IMR-90 (cell line): ENCODE data around the gene MLYCD. TPM values are rescaled to one million over a fixed set of nuclear protein-coding genes. Genes with fewer than 3 reads are reported as not detected.

Experiments used
- ATAC-seq: fragments of 200-7000 bp; cut with Tn5 transposase; 2 replicates; pipeline ENCODE4 v1.9.1; 2020; ENCODE audit warnings: low read depth, mild to moderate bottlenecking, moderate library complexity
- BruUV-seq: library from RNA; stranded (reverse); fragments of 400-500 nt; replicated peaks from 2 replicates; lab custom pipeline; 2021; lab: Mats Ljungman, UMichigan
- CTCF ChIA-PET: fragments of 300-600 bp; formaldehyde crosslinking; extraction: SDS; loops from one replicate; lab custom pipeline; 2021; ENCODE audit warnings: antibody characterized with exemption; lab: Yijun Ruan, JAX
- POLR2A ChIA-PET: fragments of 300-600 bp; sonication (Branson Sonifier 250); formaldehyde crosslinking; loops from one replicate; lab custom pipeline; 2022; ENCODE audit warnings: antibody characterized with exemption; ENCODE audit not compliant: unreplicated experiment; lab: Charles Lee
- DNase-seq: peaks from one replicate; pipeline ENCODE4 v3.0.0; 2013
- H2AFZ ChIP-seq: replicated peaks from 2 replicates; pipeline ENCODE3; 2013; ENCODE audit warnings: low read length, mild to moderate bottlenecking; ENCODE audit not compliant: poor library complexity
- H2AK5ac ChIP-seq: 2 replicates; pipeline ENCODE4 v1.6.1; 2013; ENCODE audit warnings: low read depth, low read length, inconsistent platforms
- H2AK9ac ChIP-seq: replicated peaks from 2 replicates; pipeline ENCODE3; 2013; ENCODE audit warnings: mild to moderate bottlenecking, low read depth, low read length, moderate library complexity; ENCODE audit not compliant: poor library complexity
- H2BK120ac ChIP-seq: 2 replicates; pipeline ENCODE4 v1.6.1; 2013; ENCODE audit warnings: low read depth, low read length, inconsistent platforms
- H2BK15ac ChIP-seq: 3 replicates; pipeline ENCODE4 v1.6.1; 2013; ENCODE audit warnings: low read depth, low read length, inconsistent platforms
- H2BK20ac ChIP-seq: 2 replicates; pipeline ENCODE4 v1.6.1; 2013; ENCODE audit warnings: low read depth, mild to moderate bottlenecking, inconsistent platforms, low read length, moderate library complexity
- H2BK5ac ChIP-seq: 2 replicates; pipeline ENCODE4 v1.6.1; 2013; ENCODE audit warnings: mild to moderate bottlenecking, low read depth, low read length, inconsistent platforms; ENCODE audit not compliant: poor library complexity, severe bottlenecking
- H3K14ac ChIP-seq: replicated peaks from 2 replicates; pipeline ENCODE4 v1.6.1; 2013; ENCODE audit warnings: low read depth, low read length, inconsistent platforms
- H3K18ac ChIP-seq: 2 replicates; pipeline ENCODE4 v1.6.1; 2013; ENCODE audit warnings: low read depth, low read length, control low read depth
- H3K23ac ChIP-seq: 2 replicates; pipeline ENCODE4 v1.6.1; 2013; ENCODE audit warnings: low read depth, low read length, inconsistent platforms
- H3K27ac ChIP-seq: 2 replicates; pipeline ENCODE4 v1.5.1; 2013; ENCODE audit warnings: mild to moderate bottlenecking, control low read depth, low read length; ENCODE audit not compliant: insufficient read depth
- H3K27me3 ChIP-seq: 2 replicates; pipeline ENCODE4 v1.6.1; 2013; ENCODE audit warnings: low read length; ENCODE audit not compliant: control insufficient read depth, insufficient read depth
- H3K36me3 ChIP-seq: 2 replicates; pipeline ENCODE4 v1.6.1; 2013; ENCODE audit warnings: low read length, mixed read lengths; ENCODE audit not compliant: control insufficient read depth, insufficient read depth
- H3K4ac ChIP-seq: 2 replicates; pipeline ENCODE4 v1.6.1; 2013; ENCODE audit warnings: low read depth, low read length, inconsistent platforms
- H3K4me1 ChIP-seq: 2 replicates; pipeline ENCODE4 v1.6.1; 2013; ENCODE audit warnings: low read length, mixed read lengths; ENCODE audit not compliant: control insufficient read depth, insufficient read depth
- H3K4me2 ChIP-seq: 2 replicates; pipeline ENCODE4 v1.6.1; 2013; ENCODE audit warnings: low read depth, mild to moderate bottlenecking, control low read depth, low read length, moderate library complexity
- H3K4me3 ChIP-seq: 2 replicates; pipeline ENCODE4 v1.5.1; 2013; ENCODE audit warnings: low read depth, mild to moderate bottlenecking, control low read depth, low read length, moderate library complexity; ENCODE audit not compliant: insufficient read depth
- H3K56ac ChIP-seq: 2 replicates; pipeline ENCODE4 v1.6.1; 2013; ENCODE audit warnings: low read length, inconsistent platforms; ENCODE audit not compliant: insufficient read depth; ENCODE audit errors: extremely low read depth
- H3K79me1 ChIP-seq, 2 experiments: 2 replicates each; pipeline ENCODE4 v1.6.1; 2013; ENCODE audit warnings: low read length in 2 of 2, inconsistent platforms in 1 of 2, low read depth in 1 of 2
- H3K9ac ChIP-seq: 2 replicates; pipeline ENCODE4 v1.6.1; 2013; ENCODE audit warnings: low read depth, low read length, control low read depth
- H3K9me1 ChIP-seq: 2 replicates; pipeline ENCODE4 v1.6.1; 2013; ENCODE audit warnings: low read length, inconsistent platforms; ENCODE audit not compliant: insufficient read depth
- H3K9me3 ChIP-seq: 2 replicates; pipeline ENCODE4 v1.6.1; 2013; ENCODE audit warnings: low read length; ENCODE audit not compliant: control insufficient read depth, insufficient read depth
- H4K20me1 ChIP-seq: 2 replicates; pipeline ENCODE4 v1.6.1; 2013; ENCODE audit warnings: low read length, inconsistent platforms; ENCODE audit not compliant: insufficient read depth
- H4K5ac ChIP-seq: 2 replicates; pipeline ENCODE4 v1.6.1; 2013; ENCODE audit warnings: mild to moderate bottlenecking, low read depth, low read length, control low read depth
- H4K8ac ChIP-seq, 2 experiments: 2 replicates each; pipeline ENCODE4 v1.6.1; 2013; ENCODE audit warnings: low read depth in 2 of 2, low read length in 2 of 2, control low read depth in 1 of 2, inconsistent platforms in 1 of 2
- H4K91ac ChIP-seq: 2 replicates; pipeline ENCODE4 v1.6.1; 2013; ENCODE audit warnings: low read depth, low read length, inconsistent platforms; ENCODE audit not compliant: insufficient read depth
- BHLHE40 ChIP-seq: fragments of 150-350 bp; IDR thresholded peaks from 2 replicates; pipeline ENCODE4 v1.6.1; 2016; ENCODE audit warnings: mild to moderate bottlenecking, low read depth, low read length
- CEBPB ChIP-seq: IDR thresholded peaks from 2 replicates; pipeline ENCODE4 v1.6.1; 2012; ENCODE audit warnings: low read depth, low read length, improper control_type of control experiment
- CHD1 ChIP-seq: IDR thresholded peaks from 2 replicates; pipeline ENCODE4 v1.6.1; 2012; ENCODE audit warnings: low read depth, low read length, improper control_type of control experiment
- ELK1 ChIP-seq: fragments of 150-350 bp; IDR thresholded peaks from 2 replicates; pipeline ENCODE4 v1.6.1; 2016; ENCODE audit warnings: low read depth, mild to moderate bottlenecking, low read length, moderate library complexity, borderline replicate concordance
- FOS ChIP-seq: fragments of 150-350 bp; IDR thresholded peaks from 2 replicates; pipeline ENCODE4 v1.6.1; 2016; ENCODE audit warnings: low read depth, low read length
- MAFK ChIP-seq: IDR thresholded peaks from 2 replicates; pipeline ENCODE4 v1.6.1; 2012; ENCODE audit warnings: low read depth, low read length, improper control_type of control experiment
- MAZ ChIP-seq: IDR thresholded peaks from 2 replicates; pipeline ENCODE4 v1.6.1; 2012; ENCODE audit warnings: low read depth, mild to moderate bottlenecking, low read length, improper control_type of control experiment, moderate library complexity, borderline replicate concordance
- MXI1 ChIP-seq: IDR thresholded peaks from 2 replicates; pipeline ENCODE4 v1.6.1; 2012; ENCODE audit warnings: low read depth, mild to moderate bottlenecking, low read length, moderate library complexity, borderline replicate concordance
- NFE2L2 ChIP-seq: fragments of 150-350 bp; IDR thresholded peaks from 2 replicates; pipeline ENCODE4 v1.6.1; 2016; ENCODE audit warnings: low read depth, mild to moderate bottlenecking, low read length
- POLR2A ChIP-seq: IDR thresholded peaks from 2 replicates; pipeline ENCODE4 v1.6.1; 2012; ENCODE audit warnings: mild to moderate bottlenecking, low read depth, low read length
- RAD21 ChIP-seq: IDR thresholded peaks from 2 replicates; pipeline ENCODE4 v1.6.1; 2012; ENCODE audit warnings: low read length, improper control_type of control experiment
- RCOR1 ChIP-seq: IDR thresholded peaks from 2 replicates; pipeline ENCODE4 v1.6.1; 2012; ENCODE audit warnings: mild to moderate bottlenecking, low read length, improper control_type of control experiment; ENCODE audit not compliant: insufficient replicate concordance
- RFX5 ChIP-seq: IDR thresholded peaks from 2 replicates; pipeline ENCODE4 v1.8.0; 2012; ENCODE audit warnings: low read depth, mild to moderate bottlenecking, low read length, moderate library complexity
- SMC3 ChIP-seq: fragments of 150-350 bp; IDR thresholded peaks from 2 replicates; pipeline ENCODE4 v1.6.1; 2016; ENCODE audit warnings: low read depth, mild to moderate bottlenecking, antibody characterized with exemption, low read length, moderate library complexity
- WGBS, 2 experiments: methylation state at CpG; one replicate each; pipeline versions ENCODE4 v1.1.5 to v1.1.7; 2013; ENCODE audit warnings: missing lambda C conversion rate in 2 of 2; ENCODE audit not compliant: insufficient read length in 1 of 2; ENCODE audit errors: extremely low coverage in 2 of 2; 5-methylcytosine and 5-hydroxymethylcytosine counted together
- dilution Hi-C: fragments of 300-500 bp; cut with HindIII; formaldehyde crosslinking; loops from one replicate; pipeline ENCODE4 v1.14.3; 2018; ENCODE audit warnings: low sequenced_read_pairs; ENCODE audit not compliant: unreplicated experiment
- in situ Hi-C: fragments of 300-500 bp; cut with MboI; formaldehyde crosslinking; loops from 3 replicates; pipeline ENCODE4 v1.14.3; 2019; ENCODE audit warnings: low sequenced_read_pairs, inconsistent platforms, mixed read lengths
- intact Hi-C: fragments of 100-400 bp; cut with micrococcal nuclease; formaldehyde crosslinking; loops from 2 replicates; pipeline ENCODE4 v1.10.0; 2022
- polyA plus RNA-seq, 3 experiments: library from polyadenylated mRNA; depleted of rRNA; stranded (reverse); fragments of >200 nt; gene quantifications; 2 replicates each; pipeline ENCODE4 v1.2.3, GENCODE V29; 2012; ENCODE audit warnings: low replicate concordance in 1 of 3
- total RNA-seq: library from RNA; depleted of rRNA; stranded (reverse); fragments of >200 nt; gene quantifications from 2 replicates; pipeline ENCODE4 v1.2.3, GENCODE V29; 2012
- TF ChIP-seq, protein P1 (sequence below): fragments of 150-350 bp; IDR thresholded peaks from 2 replicates; pipeline ENCODE4 v1.6.1; 2017; ENCODE audit warnings: mild to moderate bottlenecking, antibody characterized with exemption, low read length, low read depth
- TF ChIP-seq, protein P2 (sequence below): conservative IDR thresholded peaks from 2 replicates; pipeline ENCODE4 v1.5.1; 2012; ENCODE audit warnings: mild to moderate bottlenecking, low read depth, low read length, improper control_type of control experiment

MLYCD gene
- total and polyA plus RNA-seq, 2 of the 4 experiments (the other 2 are of a cell fraction), result 1.9 to 2.7 TPM

- ATAC-seq (no peak), DNase-seq (no peak)
- H3K4me1 ChIP-seq, result no peaks in the 10 kb centered on the region
- H3K4me2 ChIP-seq, result no peak overlapping the region
- ChIA-PET POLR2A (no interaction called here), CTCF (no interaction called here)
- in situ Hi-C loops, result loop anchor here (25.0 kb wide), 1 partner anchor 1609 kb away; no protein-coding TSS in a partner anchor
- H3K27me3 ChIP-seq, result peaks cover 4% of the 10 kb centered on the region; the same call in 1 of the 2 replicates
- H3K9me1 ChIP-seq, result no peaks in the 10 kb centered on the region
- H3K9ac ChIP-seq, result no peak overlapping the region
- no peak overlapping the region for H2BK5ac ChIP-seq
- no peak for TF ChIP-seq BHLHE40
- no peak for TF ChIP-seq RFX5
- no peak for TF ChIP-seq POLR2A
- TF ChIP-seq NFE2L2, result no peak
- no peak for TF ChIP-seq CHD1
- no peak for TF ChIP-seq MXI1
- TF ChIP-seq ELK1, result no peak
- TF ChIP-seq SMC3, result no peak
- no peak for TF ChIP-seq RAD21
- no peak for TF ChIP-seq FOS
- TF ChIP-seq CEBPB, result no peak
- TF ChIP-seq MAFK, result no peak
- TF ChIP-seq, protein P1, sequence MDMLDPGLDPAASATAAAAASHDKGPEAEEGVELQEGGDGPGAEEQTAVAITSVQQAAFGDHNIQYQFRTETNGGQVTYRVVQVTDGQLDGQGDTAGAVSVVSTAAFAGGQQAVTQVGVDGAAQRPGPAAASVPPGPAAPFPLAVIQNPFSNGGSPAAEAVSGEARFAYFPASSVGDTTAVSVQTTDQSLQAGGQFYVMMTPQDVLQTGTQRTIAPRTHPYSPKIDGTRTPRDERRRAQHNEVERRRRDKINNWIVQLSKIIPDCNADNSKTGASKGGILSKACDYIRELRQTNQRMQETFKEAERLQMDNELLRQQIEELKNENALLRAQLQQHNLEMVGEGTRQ, result no peak
- TF ChIP-seq, protein P2, sequence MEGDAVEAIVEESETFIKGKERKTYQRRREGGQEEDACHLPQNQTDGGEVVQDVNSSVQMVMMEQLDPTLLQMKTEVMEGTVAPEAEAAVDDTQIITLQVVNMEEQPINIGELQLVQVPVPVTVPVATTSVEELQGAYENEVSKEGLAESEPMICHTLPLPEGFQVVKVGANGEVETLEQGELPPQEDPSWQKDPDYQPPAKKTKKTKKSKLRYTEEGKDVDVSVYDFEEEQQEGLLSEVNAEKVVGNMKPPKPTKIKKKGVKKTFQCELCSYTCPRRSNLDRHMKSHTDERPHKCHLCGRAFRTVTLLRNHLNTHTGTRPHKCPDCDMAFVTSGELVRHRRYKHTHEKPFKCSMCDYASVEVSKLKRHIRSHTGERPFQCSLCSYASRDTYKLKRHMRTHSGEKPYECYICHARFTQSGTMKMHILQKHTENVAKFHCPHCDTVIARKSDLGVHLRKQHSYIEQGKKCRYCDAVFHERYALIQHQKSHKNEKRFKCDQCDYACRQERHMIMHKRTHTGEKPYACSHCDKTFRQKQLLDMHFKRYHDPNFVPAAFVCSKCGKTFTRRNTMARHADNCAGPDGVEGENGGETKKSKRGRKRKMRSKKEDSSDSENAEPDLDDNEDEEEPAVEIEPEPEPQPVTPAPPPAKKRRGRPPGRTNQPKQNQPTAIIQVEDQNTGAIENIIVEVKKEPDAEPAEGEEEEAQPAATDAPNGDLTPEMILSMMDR, result no peak
- no peak for TF ChIP-seq MAZ
- TF ChIP-seq RCOR1, result no peak
- no peak overlapping the region for H3K4me3 ChIP-seq
- H3K56ac ChIP-seq, result no peak overlapping the region
- no peak overlapping the region for H2BK120ac ChIP-seq
- H2BK20ac ChIP-seq, result no peak overlapping the region
- H4K91ac ChIP-seq, result no peak overlapping the region
- no peak overlapping the region for H4K5ac ChIP-seq
- no peaks in the 10 kb centered on the region for H3K9me3 ChIP-seq
- WGBS, 2 experiments, result no CpG with 5 or more reads among the region's 5 CpGs
- H3K18ac ChIP-seq, result no peak overlapping the region
- intact Hi-C loops, result no loop called here
- H2AK5ac ChIP-seq, result no peak overlapping the region
- H3K4ac ChIP-seq, result no peak overlapping the region
- no peak overlapping the region for H4K8ac ChIP-seq
- no peak overlapping the region for H2BK15ac ChIP-seq
- no peak overlapping the region for H2AFZ ChIP-seq
- H4K20me1 ChIP-seq, result no peaks in the 10 kb centered on the region
- no peak overlapping the region for H2AK9ac ChIP-seq
- H3K14ac ChIP-seq, result no peak overlapping the region
- no TSS peak for BruUV-seq
- H3K79me1 ChIP-seq, result no peaks in the 10 kb centered on the region
- H3K36me3 ChIP-seq, result no peaks in the 10 kb centered on the region
- no peak overlapping the region for H3K27ac ChIP-seq
- dilution Hi-C loops, result no loop called here
- no peak overlapping the region for H3K23ac ChIP-seq
These were observed 28.1 kb upstream of the MLYCD start for GRCh38 chr16:83870830-83871229.
